Measurements from ENCODE around the gene SELENOT. TPM values are rescaled to one million over a fixed set of nuclear protein-coding genes. Genes with fewer than 3 reads are reported as not detected.

SELENOT gene
- total and polyA plus RNA-seq, 2 experiments from 2014 or later = 69.3 to 199 TPM

DNA sequence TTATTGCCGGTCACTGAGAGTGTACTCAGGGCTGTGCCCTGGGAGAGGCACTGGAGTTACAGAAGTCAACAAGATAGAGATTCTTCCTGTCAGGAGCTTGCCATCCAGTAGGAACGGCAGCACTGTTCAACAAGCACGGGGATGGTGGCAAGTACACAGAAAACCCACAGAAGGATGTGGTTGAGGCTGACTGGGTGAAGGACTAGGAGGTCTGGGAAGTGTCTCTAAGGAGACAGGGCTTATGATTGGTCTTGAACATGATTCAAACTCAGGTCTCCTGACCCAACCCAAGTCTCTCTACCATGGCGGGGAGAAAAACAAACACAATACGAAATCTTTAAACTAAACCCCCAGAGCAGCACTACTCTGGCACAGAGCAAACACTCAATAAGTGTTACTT lies 63.0 kb downstream of the SELENOT start:
- no peak for DNase-seq (ENCODE audit: low read depth in 1 of 2, low spot score in 1 of 2)
- Histone ChIP-seq H3K27me3 (no peaks in the 10 kb centered on the region), H3K36me3 (no peaks in the 10 kb centered on the region), H3K4me1 (ENCODE audit: low read depth) (no peaks in the 10 kb centered on the region), H3K27ac (no peak overlapping the region), H3K4me3 (no peak overlapping the region), H3K9me3 (ENCODE audit: low read depth) (no peaks in the 10 kb centered on the region)
- TF ChIP-seq, protein P1, sequence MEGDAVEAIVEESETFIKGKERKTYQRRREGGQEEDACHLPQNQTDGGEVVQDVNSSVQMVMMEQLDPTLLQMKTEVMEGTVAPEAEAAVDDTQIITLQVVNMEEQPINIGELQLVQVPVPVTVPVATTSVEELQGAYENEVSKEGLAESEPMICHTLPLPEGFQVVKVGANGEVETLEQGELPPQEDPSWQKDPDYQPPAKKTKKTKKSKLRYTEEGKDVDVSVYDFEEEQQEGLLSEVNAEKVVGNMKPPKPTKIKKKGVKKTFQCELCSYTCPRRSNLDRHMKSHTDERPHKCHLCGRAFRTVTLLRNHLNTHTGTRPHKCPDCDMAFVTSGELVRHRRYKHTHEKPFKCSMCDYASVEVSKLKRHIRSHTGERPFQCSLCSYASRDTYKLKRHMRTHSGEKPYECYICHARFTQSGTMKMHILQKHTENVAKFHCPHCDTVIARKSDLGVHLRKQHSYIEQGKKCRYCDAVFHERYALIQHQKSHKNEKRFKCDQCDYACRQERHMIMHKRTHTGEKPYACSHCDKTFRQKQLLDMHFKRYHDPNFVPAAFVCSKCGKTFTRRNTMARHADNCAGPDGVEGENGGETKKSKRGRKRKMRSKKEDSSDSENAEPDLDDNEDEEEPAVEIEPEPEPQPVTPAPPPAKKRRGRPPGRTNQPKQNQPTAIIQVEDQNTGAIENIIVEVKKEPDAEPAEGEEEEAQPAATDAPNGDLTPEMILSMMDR (IDR thresholded peaks at IDR 0.05; ENCODE audit: low read depth, low read length) = no peak

- Histone ChIP-seq H3K27me3 (no peaks in the 10 kb centered on the region), H3K4me3 (no peak overlapping the region), H3K4me1 (ENCODE audit: low read depth) (no peaks in the 10 kb centered on the region), H3K9me3 (ENCODE audit: low read depth) (no peaks in the 10 kb centered on the region), H3K36me3 (no peaks in the 10 kb centered on the region), H3K27ac (no peak overlapping the region)
- TF ChIP-seq, protein P1 (IDR thresholded peaks at IDR 0.05; ENCODE audit: low read depth, low read length) = no peak
- no peak for DNase-seq (ENCODE audit: low read depth in 1 of 2, low spot score in 1 of 2)
Observed at GRCh38 chr3:150673966-150674365, 70.8 kb downstream of the SELENOT start.

GRCh38 chr3:150675587-150675986 lies 72.5 kb downstream of the SELENOT start:
- Histone ChIP-seq H3K27me3 (no peaks in the 10 kb centered on the region), H3K27ac (no peak overlapping the region), H3K4me1 (ENCODE audit: low read depth) (no peaks in the 10 kb centered on the region), H3K9me3 (ENCODE audit: low read depth) (no peaks in the 10 kb centered on the region), H3K4me3 (no peak overlapping the region), H3K36me3 (no peaks in the 10 kb centered on the region)
- DNase-seq (ENCODE audit: low read depth in 1 of 2, low spot score in 1 of 2) = no peak
- TF ChIP-seq, protein P1 (IDR thresholded peaks at IDR 0.05; ENCODE audit: low read depth, low read length) = no peak

Other genes starting within 250 kb of the SELENOT start
- 12.8 and 25.6 TPM in 2 replicates for gene TSC22D2, start 195.0 kb upstream of the SELENOT start, total RNA-seq
- gene TSC22D2, start 195.0 kb upstream of the SELENOT start, polyA plus RNA-seq = 22.6 and 29.1 TPM in 2 replicates
- gene SERP1, start 56.8 kb upstream of the SELENOT start, total RNA-seq = 208 and 252 TPM in 2 replicates
- gene SERP1, start 56.8 kb upstream of the SELENOT start, polyA plus RNA-seq = 73.4 and 76.0 TPM in 2 replicates
- gene EIF2A, start 56.5 kb upstream of the SELENOT start, total RNA-seq = 49.5 and 59.5 TPM in 2 replicates
- 40.5 and 48.6 TPM in 2 replicates for gene EIF2A, start 56.5 kb upstream of the SELENOT start, polyA plus RNA-seq
- gene ERICH6, start 100.6 kb downstream of the SELENOT start, total RNA-seq = 0.18 TPM in 1 of 2 replicates, not detected in the other
- 0.44 and 0.55 TPM in 2 replicates for gene ERICH6, start 100.6 kb downstream of the SELENOT start, polyA plus RNA-seq
- gene SIAH2, start 159.8 kb downstream of the SELENOT start, total RNA-seq = 39.6 and 65.7 TPM in 2 replicates
- gene SIAH2, start 159.8 kb downstream of the SELENOT start, polyA plus RNA-seq = 49.7 and 66.0 TPM in 2 replicates

Measured in cardiac muscle cell (in vitro differentiated cells and primary cell).